Endothelial cell of umbilical vein (primary cell): ENCODE data around the gene TMEM41B. TPM values are rescaled to one million over a fixed set of nuclear protein-coding genes. Genes with fewer than 3 reads are reported as not detected.

Experiments used
- BruUV-seq: library from RNA; stranded (reverse); fragments of 400-500 nt; replicated peaks from 2 replicates; lab custom pipeline; 2021; lab: Mats Ljungman, UMichigan
- CTCF ChIA-PET: fragments of 300-600, 350-600 bp; sonication (Branson Sonifier 250); formaldehyde crosslinking; loops from one replicate; lab custom pipeline; 2021; ENCODE audit warnings: antibody characterized with exemption, inconsistent platforms; lab: Charles Lee
- POLR2A ChIA-PET: fragments of 300-600, 350-600 bp; sonication (Branson Sonifier 250); formaldehyde crosslinking; loops from one replicate; lab custom pipeline; 2021; ENCODE audit warnings: antibody characterized with exemption, inconsistent platforms; lab: Charles Lee
- DNase-seq: peaks from one replicate; pipeline ENCODE4 v3.0.0-alpha.2; 2011; ENCODE audit warnings: low read depth, low spot score
- FAIRE-seq: peaks from 2 replicates; lab custom pipeline; 2011; peaks lifted over from hg19 to GRCh38; lab: Jason Lieb, UNC
- H2AFZ ChIP-seq: 2 replicates; pipeline ENCODE4 v1.6.0; 2012; ENCODE audit warnings: low read depth, low read length, control low read depth, inconsistent platforms
- H3K27ac ChIP-seq: 2 replicates; pipeline ENCODE4 v1.5.1; 2011; ENCODE audit warnings: low read depth, mild to moderate bottlenecking, control low read depth, low read length, moderate library complexity; ENCODE audit not compliant: insufficient read depth
- H3K27me3 ChIP-seq, 2 experiments: 2 replicates each; pipeline versions ENCODE4 v1.6.0 to v1.6.1; 2011; ENCODE audit warnings: low read length in 2 of 2, mixed read lengths in 1 of 2; ENCODE audit not compliant: control insufficient read depth in 2 of 2, insufficient read depth in 2 of 2
- H3K36me3 ChIP-seq, 2 experiments: 2 replicates in 1 of 2; 3 replicates in 1 of 2; pipeline ENCODE4 v1.5.1; 2011; ENCODE audit warnings: low read length in 2 of 2, mild to moderate bottlenecking in 1 of 2, moderate library complexity in 1 of 2; ENCODE audit not compliant: control insufficient read depth in 2 of 2, insufficient read depth in 2 of 2; ENCODE audit errors: extremely low read depth in 1 of 2
- H3K4me1 ChIP-seq: 3 replicates; pipeline ENCODE4 v1.5.1; 2011; ENCODE audit warnings: mild to moderate bottlenecking, low read length; ENCODE audit not compliant: control insufficient read depth, insufficient read depth; ENCODE audit errors: extremely low read depth
- H3K4me2 ChIP-seq: 2 replicates; pipeline ENCODE4 v1.6.1; 2011; ENCODE audit warnings: low read length, control low read depth, mixed read lengths; ENCODE audit not compliant: insufficient read depth
- H3K4me3 ChIP-seq, 3 experiments: fragments of 200-600 bp in 1 of 3; sonication (generic), shearing (Covaris generic) in 1 of 3; replicated peaks in 1 of 3; 2 replicates each; pipeline ENCODE4 v1.5.1; 2011 to 2016; ENCODE audit warnings: control low read depth in 3 of 3, low read length in 3 of 3, mild to moderate bottlenecking in 2 of 3, inconsistent platforms in 1 of 3, low read depth in 1 of 3, moderate library complexity in 1 of 3; ENCODE audit not compliant: insufficient read depth in 1 of 3
- H3K79me2 ChIP-seq: 2 replicates; pipeline ENCODE4 v1.6.0; 2012; ENCODE audit warnings: low read length, inconsistent platforms; ENCODE audit not compliant: control insufficient read depth, insufficient read depth
- H3K9ac ChIP-seq: replicated peaks from 2 replicates; pipeline ENCODE3; 2011; ENCODE audit warnings: low read length, control low read depth; ENCODE audit not compliant: insufficient read depth; ENCODE audit errors: extremely low read depth
- H3K9me1 ChIP-seq: replicated peaks from 3 replicates; pipeline ENCODE4 v1.6.0; 2011; ENCODE audit warnings: mild to moderate bottlenecking, low read length; ENCODE audit not compliant: control insufficient read depth, insufficient read depth; ENCODE audit errors: extremely low read depth
- H3K9me3 ChIP-seq: replicated peaks from 2 replicates; pipeline ENCODE4 v1.5.1; 2012; ENCODE audit warnings: low read length, inconsistent platforms; ENCODE audit not compliant: control insufficient read depth, insufficient read depth
- H4K20me1 ChIP-seq: replicated peaks from 2 replicates; pipeline ENCODE3; 2011; ENCODE audit warnings: mild to moderate bottlenecking, low read length; ENCODE audit not compliant: control insufficient read depth, insufficient read depth; ENCODE audit errors: extremely low read depth
- EZH2 ChIP-seq: IDR thresholded peaks from 2 replicates; pipeline ENCODE4 v1.6.1; 2012; ENCODE audit warnings: borderline replicate concordance, low read depth, mild to moderate bottlenecking, moderate library complexity, low read length, inconsistent platforms; ENCODE audit not compliant: severe bottlenecking
- FOS ChIP-seq: IDR thresholded peaks from 2 replicates; pipeline ENCODE4 v1.6.1; 2011; ENCODE audit warnings: mild to moderate bottlenecking, low read length, moderate library complexity, borderline replicate concordance; ENCODE audit not compliant: insufficient read depth
- GATA2 ChIP-seq: IDR thresholded peaks from 2 replicates; pipeline ENCODE4 v1.7.0; 2011; ENCODE audit warnings: low read depth, mild to moderate bottlenecking, moderate library complexity, mixed read lengths, low read length; ENCODE audit not compliant: insufficient read length, insufficient read depth
- JUN ChIP-seq: IDR thresholded peaks from 2 replicates; pipeline ENCODE4 v1.6.1; 2011; ENCODE audit warnings: borderline replicate concordance, low read depth; ENCODE audit not compliant: insufficient read length, insufficient read depth
- MYC ChIP-seq: IDR thresholded peaks from one replicate; pipeline ENCODE4 v1.6.1; 2011; ENCODE audit warnings: mild to moderate bottlenecking, low read depth, low read length
- POLR2A ChIP-seq: IDR thresholded peaks from 2 replicates; pipeline ENCODE4 v1.6.1; 2012; ENCODE audit warnings: low read depth, mild to moderate bottlenecking, control low read depth, low read length
- POLR2AphosphoS5 ChIP-seq: IDR thresholded peaks from 2 replicates; pipeline ENCODE4 v1.6.1; 2012; ENCODE audit warnings: low read depth, mild to moderate bottlenecking, control low read depth, low read length, moderate library complexity; ENCODE audit not compliant: insufficient read depth
- dilution Hi-C: fragments of 300-500 bp; cut with MboI; formaldehyde crosslinking; loops from one replicate; pipeline ENCODE4 v1.15.0; 2019; ENCODE audit warnings: low sequenced_read_pairs; ENCODE audit not compliant: extremely low pct_ligation_motif_present
- intact Hi-C: fragments of 100-400 bp; cut with micrococcal nuclease; formaldehyde crosslinking; loops from one replicate; pipeline ENCODE4 v1.10.0; 2022
- polyA plus RNA-seq, 4 experiments: library from polyadenylated mRNA; depleted of rRNA in 3 of 4; stranded (reverse) in 3 of 4; unstranded in 1 of 4; fragments of >200 nt; gene quantifications; 2 replicates each; pipeline versions ENCODE4 v1.2.1 to v1.2.3, GENCODE V29; 2011 to 2012; ENCODE audit warnings: missing spikeins in 1 of 4
- total RNA-seq: library from RNA; stranded (reverse); gene quantifications from 2 replicates; pipeline ENCODE4 v1.2.3, GENCODE V29; 2021
- TF ChIP-seq, protein P1 (sequence below): IDR thresholded peaks from 2 replicates; pipeline ENCODE4 v1.6.1; 2011; ENCODE audit not compliant: insufficient read depth, insufficient read length
- TF ChIP-seq, protein P2 (sequence below), 2 donors: IDR thresholded peaks; 1 replicate in 1 of 2; 2 replicates in 1 of 2; pipeline ENCODE4 v1.5.1; 2011; ENCODE audit warnings: low read length in 2 of 2, mild to moderate bottlenecking in 2 of 2, moderate library complexity in 2 of 2, control low read depth in 1 of 2, inconsistent platforms in 1 of 2, low read depth in 1 of 2; ENCODE audit not compliant: insufficient read depth in 1 of 2; ENCODE audit errors: extremely low read depth in 1 of 2

TMEM41B gene
- total and polyA plus RNA-seq, 2 donors (not counting 3 experiments of a cell fraction or from before 2014, with no cell fraction given), result 16.6 to 39.0 TPM

DNA sequence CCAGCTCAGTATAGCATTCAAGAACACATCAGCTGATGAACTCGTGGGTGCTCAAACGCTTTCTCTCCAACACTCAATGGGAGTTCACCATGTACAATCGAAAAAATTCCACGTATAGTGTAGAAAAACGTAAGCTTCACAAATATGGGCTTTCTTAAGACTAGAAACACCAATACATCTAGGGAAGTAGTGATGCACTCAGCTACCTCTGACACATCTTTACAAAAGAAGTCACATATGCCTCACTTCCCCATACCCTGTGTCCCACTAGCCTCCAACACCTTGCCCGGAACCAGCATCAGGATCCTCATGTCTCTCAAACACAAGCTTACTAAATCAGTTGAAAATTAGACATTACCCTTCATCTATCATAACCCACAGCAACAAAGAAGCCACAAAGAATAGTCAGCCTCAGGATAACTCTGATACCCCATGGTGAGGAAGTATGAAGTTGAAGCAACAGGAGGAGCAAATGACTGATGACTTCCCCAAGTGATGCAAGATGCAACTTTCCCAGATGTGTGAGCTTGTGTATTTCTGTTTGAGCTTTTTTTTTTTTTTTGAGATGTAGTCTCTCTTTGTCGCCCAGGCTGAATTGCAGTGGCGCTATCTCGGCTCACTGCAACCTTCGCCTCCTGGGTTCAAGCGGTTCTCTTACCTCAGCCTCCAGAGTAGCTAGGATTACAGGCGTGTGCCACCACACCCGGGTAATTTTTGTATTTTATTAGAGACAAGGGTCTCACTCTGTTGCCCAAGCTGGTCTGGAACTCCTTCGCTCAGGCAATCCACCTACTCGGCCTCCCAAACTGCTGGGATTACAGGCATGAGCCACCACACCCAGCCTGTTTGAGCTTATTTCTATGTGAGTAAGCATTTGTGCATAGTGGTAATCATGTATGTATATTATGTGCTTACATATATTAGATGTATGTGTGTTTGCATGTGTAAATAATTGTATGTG is 40.7 kb downstream of the TMEM41B start:
- ChIA-PET POLR2A (no interaction called here), CTCF (interaction anchor here (0.6 to 1.6 kb wide), 4 partner anchors 7 to 108 kb away, joined by 3 to 4 read pairs (median 3); no protein-coding TSS in a partner anchor)
- H3K36me3 ChIP-seq, result no peaks in the 10 kb centered on the region
- H3K27me3 ChIP-seq, result no peaks in the 10 kb centered on the region
- FAIRE-seq (no peak), DNase-seq (no peak)
- dilution Hi-C loops, result no loop called here
- TF ChIP-seq MYC (no peak), POLR2A (no peak), GATA2 (no peak), FOS (no peak), EZH2 (no peak), POLR2AphosphoS5 (no peak), JUN (no peak)
- TF ChIP-seq, protein P1, sequence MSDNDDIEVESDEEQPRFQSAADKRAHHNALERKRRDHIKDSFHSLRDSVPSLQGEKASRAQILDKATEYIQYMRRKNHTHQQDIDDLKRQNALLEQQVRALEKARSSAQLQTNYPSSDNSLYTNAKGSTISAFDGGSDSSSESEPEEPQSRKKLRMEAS, result no peak
- TF ChIP-seq, protein P2, sequence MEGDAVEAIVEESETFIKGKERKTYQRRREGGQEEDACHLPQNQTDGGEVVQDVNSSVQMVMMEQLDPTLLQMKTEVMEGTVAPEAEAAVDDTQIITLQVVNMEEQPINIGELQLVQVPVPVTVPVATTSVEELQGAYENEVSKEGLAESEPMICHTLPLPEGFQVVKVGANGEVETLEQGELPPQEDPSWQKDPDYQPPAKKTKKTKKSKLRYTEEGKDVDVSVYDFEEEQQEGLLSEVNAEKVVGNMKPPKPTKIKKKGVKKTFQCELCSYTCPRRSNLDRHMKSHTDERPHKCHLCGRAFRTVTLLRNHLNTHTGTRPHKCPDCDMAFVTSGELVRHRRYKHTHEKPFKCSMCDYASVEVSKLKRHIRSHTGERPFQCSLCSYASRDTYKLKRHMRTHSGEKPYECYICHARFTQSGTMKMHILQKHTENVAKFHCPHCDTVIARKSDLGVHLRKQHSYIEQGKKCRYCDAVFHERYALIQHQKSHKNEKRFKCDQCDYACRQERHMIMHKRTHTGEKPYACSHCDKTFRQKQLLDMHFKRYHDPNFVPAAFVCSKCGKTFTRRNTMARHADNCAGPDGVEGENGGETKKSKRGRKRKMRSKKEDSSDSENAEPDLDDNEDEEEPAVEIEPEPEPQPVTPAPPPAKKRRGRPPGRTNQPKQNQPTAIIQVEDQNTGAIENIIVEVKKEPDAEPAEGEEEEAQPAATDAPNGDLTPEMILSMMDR (IDR thresholded peaks at IDR 0.05; ENCODE audit: extremely low read depth in 1 of 2, insufficient read depth in 1 of 2, low read depth in 1 of 2, low read length in 2 of 2), result no peak
- no peaks in the 10 kb centered on the region for H3K9me3 ChIP-seq
- H3K9ac ChIP-seq, result no peak overlapping the region
- H3K27ac ChIP-seq, result no peak overlapping the region
- H3K9me1 ChIP-seq, result no peaks in the 10 kb centered on the region
- intact Hi-C loops, result no loop called here
- H4K20me1 ChIP-seq, result no peaks in the 10 kb centered on the region
- H3K79me2 ChIP-seq, result no peaks in the 10 kb centered on the region
- H3K4me3 ChIP-seq, result no peak overlapping the region
- H3K4me1 ChIP-seq, result peaks cover 5% of the 10 kb centered on the region
- no peak overlapping the region for H2AFZ ChIP-seq
- BruUV-seq, result no TSS peak
- H3K4me2 ChIP-seq, result no peak overlapping the region
